HL-60 (cell line): ENCODE data around the gene SMURF2.

Experiments used
- DNase-seq, 2 experiments: peaks; one replicate each; pipeline ENCODE4 v3.0.0-alpha.2; 2010 to 2020; ENCODE audit warnings: low read depth in 1 of 2, low spot score in 1 of 2
- H3K27ac ChIP-seq: fragments of 250-450 bp; sonication (Bioruptor Pico); replicated peaks from 2 replicates; pipeline ENCODE4 v1.5.1; 2020; ENCODE audit warnings: mild to moderate bottlenecking, moderate library complexity
- H3K27me3 ChIP-seq: fragments of 250-450 bp; sonication (Bioruptor Pico); 2 replicates; pipeline ENCODE4 v1.5.1; 2021; ENCODE audit warnings: mild to moderate bottlenecking, moderate library complexity; ENCODE audit not compliant: insufficient read depth, poor library complexity, severe bottlenecking
- H3K4me3 ChIP-seq: replicated peaks from 2 replicates; pipeline ENCODE4 v1.5.1; 2011; ENCODE audit warnings: mild to moderate bottlenecking, control low read depth, low read length; ENCODE audit not compliant: insufficient read depth
- CTCF ChIP-seq: IDR thresholded peaks from one replicate; pipeline ENCODE4 v1.5.1; 2011; ENCODE audit warnings: low read length, control low read depth, inconsistent platforms; ENCODE audit not compliant: insufficient read depth
- GABPA ChIP-seq: IDR thresholded peaks from 2 replicates; pipeline ENCODE4 v1.6.1; 2012; ENCODE audit warnings: low read depth
- POLR2AphosphoS5 ChIP-seq: IDR thresholded peaks from 2 replicates; pipeline ENCODE4 v1.6.1; 2012; ENCODE audit warnings: low read depth
- REST ChIP-seq: IDR thresholded peaks from 2 replicates; pipeline ENCODE4 v1.6.1; 2012; ENCODE audit warnings: low read depth; ENCODE audit not compliant: insufficient replicate concordance
- SPI1 ChIP-seq: IDR thresholded peaks from 2 replicates; pipeline ENCODE4 v1.6.1; 2012; ENCODE audit warnings: low read depth, mild to moderate bottlenecking, borderline replicate concordance

SMURF2 gene

GRCh38 chr17:64648234-64648633, 13.9 kb downstream of the SMURF2 start:
- TF ChIP-seq POLR2AphosphoS5 (no peak), SPI1 (no peak), REST (no peak), GABPA (no peak), CTCF (no peak)
- no peak overlapping the region for H3K27ac ChIP-seq
- DNase-seq: no peak
- H3K4me3 ChIP-seq: no peak overlapping the region
- H3K27me3 ChIP-seq: no peaks in the 10 kb centered on the region

GRCh38 chr17:64647817-64648216, 14.3 kb downstream of the SMURF2 start:
- no peaks in the 10 kb centered on the region for H3K27me3 ChIP-seq
- no peak overlapping the region for H3K27ac ChIP-seq
- TF ChIP-seq POLR2AphosphoS5: no peak
- TF ChIP-seq CTCF: no peak
- TF ChIP-seq SPI1: no peak
- TF ChIP-seq GABPA: no peak
- no peak for TF ChIP-seq REST
- no peak overlapping the region for H3K4me3 ChIP-seq
- no peak for DNase-seq

- Histone ChIP-seq H3K27me3 (no peaks in the 10 kb centered on the region), H3K4me3 (no peak overlapping the region), H3K27ac (peak overlapping the region; percentile 38)
- DNase-seq: no peak
- TF ChIP-seq POLR2AphosphoS5 (no peak), SPI1 (no peak), REST (no peak), GABPA (no peak), CTCF (no peak)
Measured at GRCh38 chr17:64639516-64639915, 22.6 kb downstream of the SMURF2 start.
